ENCODE results near the gene DYNLT2. TPM values are rescaled to one million over a fixed set of nuclear protein-coding genes. Genes with fewer than 3 reads are reported as not detected.

DYNLT2 gene
- total RNA-seq, 1 donor from 2014 or later = 0.21 TPM

DNA sequence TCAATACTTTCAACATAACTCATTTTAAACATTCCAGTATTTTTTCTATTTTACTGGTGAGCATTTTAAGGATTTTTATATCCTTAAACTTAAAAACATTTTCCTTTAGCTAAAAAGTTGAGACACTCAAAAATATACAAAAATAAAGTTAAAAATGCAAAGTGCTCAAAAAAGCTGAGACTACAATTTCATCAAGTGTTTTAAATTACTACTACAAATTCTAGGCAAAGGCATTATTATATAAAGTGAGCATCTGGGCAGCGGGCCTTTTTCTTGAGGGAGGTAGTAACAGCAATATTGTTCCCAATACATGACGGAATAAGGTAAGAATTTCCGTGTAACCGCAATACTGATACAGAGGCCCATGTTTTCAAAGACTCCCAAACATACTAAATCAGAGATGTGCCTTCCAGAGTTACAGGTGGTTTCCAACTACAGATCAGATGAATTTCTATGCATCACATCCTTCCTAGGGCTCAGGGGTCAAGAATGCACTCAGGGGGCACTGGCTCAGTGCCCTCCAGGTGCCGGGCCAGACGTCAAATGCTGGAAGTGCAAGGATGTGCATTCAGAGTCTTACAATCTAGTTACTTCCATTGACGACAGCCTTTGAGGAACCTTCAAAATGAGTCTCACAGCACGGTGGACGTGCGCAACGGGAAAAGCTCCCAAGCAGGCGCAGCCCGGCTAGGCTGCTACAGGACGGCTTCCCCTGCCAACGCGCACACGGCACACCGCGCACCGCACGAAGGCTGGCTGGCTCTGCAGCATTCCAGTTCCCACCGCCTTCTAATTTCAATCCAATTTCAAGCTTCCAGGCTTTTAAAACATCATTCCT, 28.8 kb downstream of the DYNLT2 start:
- Histone ChIP-seq H3K27ac (peak overlapping the region; percentile 88 to 98), H3K4me1 (peaks cover 4 to 14% of the 10 kb centered on the region in 2 donors), H3K27me3 (no peaks in the 10 kb centered on the region), H3K9me3 (no peaks in the 10 kb centered on the region), H3K36me3 (no peaks in the 10 kb centered on the region), H3K4me3 (peak overlapping the region; percentile 88 to 99)
- intact Hi-C loops (cut with DNase I) = loop anchor here (1.0 kb wide), 1 partner anchor 20 kb away; the partner anchor contains the start of genes C6orf120 and WDR27
- DNase-seq (ENCODE audit: low spot score in 2 of 2) = no peak
- TF ChIP-seq CTCF (IDR thresholded peaks at IDR 0.05) = no peak

DNA sequence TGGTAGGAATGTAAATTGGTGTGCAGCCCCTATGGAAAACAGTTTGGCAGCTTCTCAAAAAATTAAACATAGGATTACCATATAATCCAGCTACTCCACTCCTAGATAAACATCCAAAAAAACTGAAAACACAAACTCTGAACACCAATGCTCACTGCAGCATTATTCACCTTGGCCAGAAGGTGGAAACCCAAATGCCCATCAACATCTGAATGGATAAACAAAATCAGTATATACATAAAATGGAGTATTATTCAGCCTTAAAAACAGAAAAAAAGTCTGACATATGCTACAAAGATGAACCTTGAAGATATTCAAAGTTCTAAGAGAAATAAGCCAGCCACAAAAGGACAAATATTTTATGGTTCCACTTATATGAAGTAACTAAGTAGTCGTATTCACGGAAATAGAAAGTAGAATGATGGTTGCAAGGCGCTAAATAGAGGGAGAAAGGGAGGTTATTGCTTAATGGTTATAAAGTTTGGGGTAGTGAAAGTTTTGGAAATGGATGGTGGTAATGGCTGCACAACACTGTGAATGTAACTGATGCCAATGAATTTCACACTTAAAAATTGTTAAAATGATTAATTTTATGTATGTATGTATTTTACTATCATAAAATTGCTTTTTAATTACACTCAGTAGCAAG, 31.0 kb downstream of the DYNLT2 start:
- no peak for TF ChIP-seq CTCF (IDR thresholded peaks at IDR 0.05)
- Histone ChIP-seq H3K36me3 (peaks cover 14 to 17% of the 10 kb centered on the region in 2 donors), H3K9me3 (no peaks in the 10 kb centered on the region), H3K27ac (no peak overlapping the region), H3K4me3 (no peak overlapping the region), H3K4me1 (peaks cover 4 to 12% of the 10 kb centered on the region in 2 donors), H3K27me3 (no peaks in the 10 kb centered on the region)
- DNase-seq (ENCODE audit: low spot score in 2 of 2) = no peak
- intact Hi-C loops (cut with DNase I) = no loop called here

DNA sequence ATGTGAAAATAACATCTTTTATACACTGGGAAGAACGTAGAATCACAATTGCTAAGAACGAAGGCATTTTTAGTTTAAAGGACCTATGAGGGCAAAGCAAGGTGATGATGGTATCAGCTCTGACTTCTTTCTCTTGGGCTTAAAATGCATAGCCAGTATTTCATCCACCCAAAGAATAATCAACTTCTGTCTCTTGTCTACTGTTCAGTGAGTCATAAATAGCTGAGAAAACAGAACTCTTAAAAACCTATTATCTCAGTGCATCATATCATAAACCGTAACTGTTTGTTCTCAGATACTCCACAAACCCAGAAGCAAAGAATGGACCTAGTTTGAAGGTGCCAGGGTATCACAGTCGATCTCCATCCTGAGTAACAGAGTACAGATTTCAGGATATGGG, 32.3 kb downstream of the DYNLT2 start:
- peaks cover 26 to 29% of the 10 kb centered on the region in 2 donors for H3K36me3 ChIP-seq
- H3K4me3 ChIP-seq = no peak overlapping the region
- TF ChIP-seq CTCF (IDR thresholded peaks at IDR 0.05) = no peak
- intact Hi-C loops (cut with DNase I) = no loop called here
- no peaks in the 10 kb centered on the region for H3K9me3 ChIP-seq
- H3K27me3 ChIP-seq = no peaks in the 10 kb centered on the region
- no peak for DNase-seq (ENCODE audit: low spot score in 2 of 2)
- H3K27ac ChIP-seq = no peak overlapping the region
- H3K4me1 ChIP-seq = peaks cover 4 to 12% of the 10 kb centered on the region in 2 donors

GRCh38 chr6:169714595-169714994, 36.8 kb downstream of the DYNLT2 start:
- intact Hi-C loops (cut with DNase I) = no loop called here
- no peaks in the 10 kb centered on the region for H3K9me3 ChIP-seq
- no peaks in the 10 kb centered on the region for H3K27me3 ChIP-seq
- no peak for TF ChIP-seq CTCF (IDR thresholded peaks at IDR 0.05)
- peaks cover 52 to 64% of the 10 kb centered on the region in 2 donors for H3K36me3 ChIP-seq
- H3K4me1 ChIP-seq = no peaks in the 10 kb centered on the region
- DNase-seq (ENCODE audit: low spot score in 2 of 2) = no peak
- H3K4me3 ChIP-seq = no peak overlapping the region
- no peak overlapping the region for H3K27ac ChIP-seq

GRCh38 chr6:169714178-169714577, 37.2 kb downstream of the DYNLT2 start:
- no peak for TF ChIP-seq CTCF (IDR thresholded peaks at IDR 0.05)
- intact Hi-C loops (cut with DNase I) = no loop called here
- no peaks in the 10 kb centered on the region for H3K4me1 ChIP-seq
- no peak for DNase-seq (ENCODE audit: low spot score in 2 of 2)
- peaks cover 52 to 67% of the 10 kb centered on the region in 2 donors for H3K36me3 ChIP-seq
- no peaks in the 10 kb centered on the region for H3K9me3 ChIP-seq
- H3K27ac ChIP-seq = no peak overlapping the region
- H3K4me3 ChIP-seq = no peak overlapping the region
- H3K27me3 ChIP-seq = no peaks in the 10 kb centered on the region
